NT2/D1 (cell line): ENCODE measurements around the gene USP3.

Source experiments
- DNase-seq: peaks from one replicate; pipeline ENCODE4 v3.0.0-alpha.2; 2011; ENCODE audit warnings: low read depth, low spot score
- H3K27me3 ChIP-seq: 2 replicates; pipeline ENCODE4 v1.6.0; 2011; ENCODE audit warnings: mild to moderate bottlenecking; ENCODE audit not compliant: insufficient read length, insufficient read depth
- H3K36me3 ChIP-seq: 2 replicates; pipeline ENCODE4 v1.6.1; 2011; ENCODE audit warnings: mild to moderate bottlenecking, low read length, mixed read lengths; ENCODE audit not compliant: insufficient read depth, insufficient read length
- H3K4me1 ChIP-seq: 2 replicates; pipeline ENCODE4 v1.5.1; 2011; ENCODE audit not compliant: insufficient read depth, insufficient read length
- H3K4me3 ChIP-seq: 2 replicates; pipeline ENCODE4 v1.5.1; 2011; ENCODE audit warnings: low read depth; ENCODE audit not compliant: insufficient read length
- H3K9ac ChIP-seq: 2 replicates; pipeline ENCODE4 v1.6.0; 2011; ENCODE audit warnings: low read depth; ENCODE audit not compliant: insufficient read length
- H3K9me3 ChIP-seq: 2 replicates; pipeline ENCODE4 v1.5.1; 2011; ENCODE audit warnings: mild to moderate bottlenecking, low read length; ENCODE audit not compliant: insufficient read depth
- SUZ12 ChIP-seq: IDR thresholded peaks from 2 replicates; pipeline ENCODE4 v1.6.1; 2011; ENCODE audit not compliant: insufficient read length, insufficient read depth; ENCODE audit errors: extremely low read depth
- YY1 ChIP-seq: IDR thresholded peaks from 2 replicates; pipeline ENCODE4 v1.6.1; 2011; ENCODE audit not compliant: insufficient read length, insufficient read depth
- ZNF274 ChIP-seq: IDR thresholded peaks from 2 replicates; pipeline ENCODE4 v1.6.1; 2011; ENCODE audit warnings: mild to moderate bottlenecking, low read depth, low read length

USP3 gene

DNA sequence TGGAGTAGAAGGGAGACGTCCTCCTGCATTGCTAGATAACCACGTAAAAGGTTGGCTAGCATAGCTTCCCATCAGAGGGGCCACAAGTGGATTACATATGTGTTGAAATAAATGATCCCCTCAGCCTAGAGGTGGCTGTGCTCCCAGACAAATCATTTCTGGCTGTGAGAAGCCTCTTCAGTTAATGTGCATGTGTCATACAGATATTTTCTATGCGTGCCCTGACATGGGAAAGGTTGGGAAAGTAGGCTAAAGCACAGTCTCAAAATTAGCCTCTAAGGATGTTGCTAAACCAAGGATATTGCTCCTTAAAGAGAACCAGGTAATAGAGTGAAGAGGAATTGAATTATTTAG lies 17.8 kb downstream of the USP3 start:
- no peaks in the 10 kb centered on the region for H3K4me1 ChIP-seq
- no peaks in the 10 kb centered on the region for H3K36me3 ChIP-seq
- no peak for TF ChIP-seq SUZ12
- no peaks in the 10 kb centered on the region for H3K27me3 ChIP-seq
- H3K4me3 ChIP-seq, result no peak overlapping the region
- DNase-seq, result no peak
- H3K9ac ChIP-seq, result no peak overlapping the region
- no peaks in the 10 kb centered on the region for H3K9me3 ChIP-seq

GRCh38 chr15:63523306-63523990 lies 19.1 kb downstream of the USP3 start:
- TF ChIP-seq YY1 (no peak), ZNF274 (no peak), SUZ12 (no peak)
- no peak overlapping the region for H3K9ac ChIP-seq
- H3K4me1 ChIP-seq, result no peaks in the 10 kb centered on the region
- no peaks in the 10 kb centered on the region for H3K36me3 ChIP-seq
- H3K4me3 ChIP-seq, result no peak overlapping the region
- no peaks in the 10 kb centered on the region for H3K9me3 ChIP-seq
- no peaks in the 10 kb centered on the region for H3K27me3 ChIP-seq
- no peak for DNase-seq

DNA sequence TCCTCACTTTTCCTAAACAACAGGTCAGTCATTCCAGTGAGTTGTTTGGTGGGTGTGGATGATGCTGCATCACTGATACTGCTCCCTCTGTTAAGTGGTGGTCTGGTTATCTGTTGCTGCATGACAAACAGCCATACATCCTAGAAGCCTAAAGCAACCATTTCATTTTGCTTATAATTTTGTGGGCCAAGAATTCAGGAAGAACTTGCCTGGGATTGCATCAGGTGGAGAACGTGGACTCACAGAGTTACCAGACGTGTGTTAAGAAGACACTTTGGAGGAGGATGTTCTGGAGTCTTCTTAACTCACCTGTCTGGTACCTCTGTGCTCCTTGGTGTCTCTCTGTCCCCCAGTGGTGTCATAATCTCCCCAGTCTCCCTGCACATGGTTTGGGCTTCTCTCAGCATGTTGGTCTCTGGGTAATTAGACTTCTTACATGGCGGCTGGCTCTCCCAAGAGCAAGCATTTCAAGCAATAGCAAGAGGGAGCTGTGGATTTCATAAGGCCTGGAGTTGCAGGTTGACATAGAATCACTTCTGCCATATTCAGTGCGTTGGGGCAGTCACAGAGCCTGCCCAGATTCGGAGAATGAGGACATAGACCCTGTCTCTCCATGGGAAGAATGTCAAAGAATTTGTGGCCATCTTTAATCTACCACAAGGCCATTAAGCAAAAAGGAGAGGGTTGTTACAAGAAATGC lies 20.1 kb downstream of the USP3 start:
- H3K9ac ChIP-seq, result no peak overlapping the region
- no peaks in the 10 kb centered on the region for H3K36me3 ChIP-seq
- H3K9me3 ChIP-seq, result no peaks in the 10 kb centered on the region
- no peak overlapping the region for H3K4me3 ChIP-seq
- TF ChIP-seq YY1 (no peak), ZNF274 (no peak)
- H3K4me1 ChIP-seq, result no peaks in the 10 kb centered on the region
- DNase-seq, result no peak
- H3K27me3 ChIP-seq, result no peaks in the 10 kb centered on the region

GRCh38 chr15:63526401-63526800 lies 22.0 kb downstream of the USP3 start:
- Histone ChIP-seq H3K36me3 (no peaks in the 10 kb centered on the region), H3K4me1 (peaks cover 2% of the 10 kb centered on the region), H3K9me3 (no peaks in the 10 kb centered on the region), H3K4me3 (no peak overlapping the region), H3K9ac (no peak overlapping the region), H3K27me3 (no peaks in the 10 kb centered on the region)
- no peak for DNase-seq
- TF ChIP-seq YY1 (no peak), SUZ12 (no peak), ZNF274 (no peak)

DNA sequence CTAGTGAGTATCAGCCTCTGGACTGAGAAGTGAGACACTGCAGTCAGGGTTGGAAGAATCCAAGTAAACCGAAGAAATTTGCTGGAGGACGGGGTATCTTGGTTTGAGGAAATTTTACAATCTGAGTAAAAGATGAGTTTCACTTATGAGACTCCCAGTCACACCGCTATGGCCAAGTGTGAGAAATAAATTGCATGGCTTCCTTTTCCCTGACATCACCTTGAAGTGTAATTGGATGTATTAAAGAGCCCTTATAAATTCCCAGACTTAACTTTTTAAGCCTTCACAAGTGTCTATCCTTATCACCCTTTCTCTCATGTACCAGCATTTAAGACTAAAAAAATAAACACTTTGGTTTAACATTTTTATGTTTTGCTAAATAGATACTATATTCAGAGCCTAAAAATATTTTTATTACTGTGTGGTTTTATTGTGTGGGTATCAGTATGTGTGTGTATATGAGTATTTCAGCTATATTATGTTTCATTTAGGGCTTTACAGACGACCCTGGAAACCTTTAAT lies 23.8 kb downstream of the USP3 start:
- H3K9ac ChIP-seq, result no peak overlapping the region
- TF ChIP-seq YY1 (no peak), ZNF274 (no peak), SUZ12 (no peak)
- DNase-seq, result no peak
- H3K36me3 ChIP-seq, result no peaks in the 10 kb centered on the region
- no peaks in the 10 kb centered on the region for H3K9me3 ChIP-seq
- H3K4me3 ChIP-seq, result no peak overlapping the region
- peaks cover 2% of the 10 kb centered on the region for H3K4me1 ChIP-seq
- H3K27me3 ChIP-seq, result no peaks in the 10 kb centered on the region

- no peak overlapping the region for H3K9ac ChIP-seq
Observed at GRCh38 chr15:63530235-63530634, 25.8 kb downstream of the USP3 start.

DNA sequence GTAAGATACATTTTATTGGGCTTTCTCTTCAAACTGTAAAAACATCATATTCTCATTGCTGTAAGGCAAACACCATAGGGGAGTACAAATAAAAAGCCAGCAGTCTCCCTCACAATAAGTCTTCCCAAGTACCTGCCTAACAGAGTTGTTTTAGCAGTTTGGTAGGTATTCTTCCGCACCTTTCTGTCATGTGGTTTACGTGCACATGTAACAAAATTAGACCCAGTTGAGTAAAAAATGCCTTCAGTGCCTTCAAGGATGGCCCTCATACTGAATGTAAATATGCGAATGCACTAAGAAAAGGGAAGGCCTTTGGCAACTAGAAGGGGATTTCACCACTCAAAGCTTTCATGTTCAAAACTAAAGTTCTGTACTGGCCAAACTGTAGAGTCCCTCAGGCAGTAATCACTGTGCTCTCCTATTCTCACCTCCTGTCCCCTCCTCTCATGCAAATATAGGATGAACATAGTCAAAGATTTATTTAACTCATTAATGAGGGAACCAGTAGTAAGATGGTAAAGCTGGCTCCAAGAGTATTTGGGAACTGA lies 26.4 kb downstream of the USP3 start:
- Histone ChIP-seq H3K9me3 (no peaks in the 10 kb centered on the region), H3K36me3 (no peaks in the 10 kb centered on the region), H3K4me3 (no peak overlapping the region), H3K4me1 (peaks cover 2% of the 10 kb centered on the region), H3K27me3 (no peaks in the 10 kb centered on the region), H3K9ac (no peak overlapping the region)
- DNase-seq, result no peak
- no peak for TF ChIP-seq YY1
- no peak for TF ChIP-seq ZNF274
- TF ChIP-seq SUZ12, result no peak

More at GRCh38 chr15:63530235-63530634, 25.8 kb downstream of the USP3 start:
- no peaks in the 10 kb centered on the region for H3K36me3 ChIP-seq
- no peak overlapping the region for H3K4me3 ChIP-seq
- no peaks in the 10 kb centered on the region for H3K27me3 ChIP-seq
- no peaks in the 10 kb centered on the region for H3K9me3 ChIP-seq
- DNase-seq, result no peak
- peaks cover 2% of the 10 kb centered on the region for H3K4me1 ChIP-seq
- TF ChIP-seq YY1 (no peak), SUZ12 (no peak), ZNF274 (no peak)
